Measurements from ENCODE around the gene ZNF554. TPM values are rescaled to one million over a fixed set of nuclear protein-coding genes. Genes with fewer than 3 reads are reported as not detected.

ZNF554 gene
- total and polyA plus RNA-seq, 2 experiments from 2014 or later, result 2.0 to 7.5 TPM

DNA sequence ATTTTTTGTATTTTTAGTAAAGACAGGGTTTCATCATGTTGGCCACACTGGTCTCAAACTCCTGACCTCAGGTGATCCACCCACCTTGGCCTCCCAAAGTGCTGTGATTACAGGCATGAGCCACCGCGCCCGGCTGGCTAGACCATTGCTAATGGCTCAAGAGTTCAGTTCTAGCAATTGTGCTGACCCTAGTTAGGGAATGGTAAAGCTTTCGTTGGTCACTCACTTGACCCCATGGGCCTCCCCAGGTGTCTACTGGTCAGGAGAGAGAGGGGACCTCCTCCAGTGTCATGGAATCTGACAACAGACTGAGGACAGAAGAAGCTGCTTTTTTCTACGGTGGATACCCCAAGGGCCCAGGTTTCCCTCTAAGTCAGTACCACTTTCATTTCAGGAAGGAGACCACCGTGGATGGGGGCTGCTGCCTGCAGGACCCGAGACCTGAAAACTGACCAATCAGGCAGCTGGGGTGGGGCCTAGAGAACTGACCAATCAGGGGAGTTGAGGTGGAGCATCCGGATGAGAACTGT is 46.9 kb downstream of the ZNF554 start:
- Histone ChIP-seq H3K36me3 (ENCODE audit: insufficient read depth) (no peaks in the 10 kb centered on the region), H3K4me3 (no peak overlapping the region), H3K4me2 (no peak overlapping the region), H3K4me1 (ENCODE audit: insufficient read depth) (no peaks in the 10 kb centered on the region), H2AFZ (no peak overlapping the region), H4K20me1 (replicated peaks; ENCODE audit: insufficient read depth) (no peaks in the 10 kb centered on the region), H3K27me3 (ENCODE audit: insufficient read depth) (no peaks in the 10 kb centered on the region), H3K27ac (ENCODE audit: low read depth) (no peak overlapping the region), H3F3A (replicated peaks; ENCODE audit: low read depth) (no peaks in the 10 kb centered on the region), H3K9me2 (ENCODE audit: insufficient read depth) (no peaks in the 10 kb centered on the region), H3K79me2 (replicated peaks; ENCODE audit: insufficient read depth) (no peaks in the 10 kb centered on the region)
- Mint-ChIP-seq H3K4me1 (no peaks in the 10 kb centered on the region), H3K27me3 (ENCODE audit: insufficient read depth, low read depth, poor library complexity) (peaks cover 3% of the 10 kb centered on the region), H3K9me3 (peaks cover 92% of the 10 kb centered on the region), H3K36me3 (ENCODE audit: low read depth) (peaks cover 45% of the 10 kb centered on the region), H3K27ac (no peak overlapping the region), H3K4me3 (no peak overlapping the region)
- ATAC-seq (no peak), DNase-seq (ENCODE audit: low spot score) (no peak)
- TF ChIP-seq NANOG (IDR thresholded peaks at IDR 0.05; ENCODE audit: borderline replicate concordance), result no peak
- TF ChIP-seq, protein P1, sequence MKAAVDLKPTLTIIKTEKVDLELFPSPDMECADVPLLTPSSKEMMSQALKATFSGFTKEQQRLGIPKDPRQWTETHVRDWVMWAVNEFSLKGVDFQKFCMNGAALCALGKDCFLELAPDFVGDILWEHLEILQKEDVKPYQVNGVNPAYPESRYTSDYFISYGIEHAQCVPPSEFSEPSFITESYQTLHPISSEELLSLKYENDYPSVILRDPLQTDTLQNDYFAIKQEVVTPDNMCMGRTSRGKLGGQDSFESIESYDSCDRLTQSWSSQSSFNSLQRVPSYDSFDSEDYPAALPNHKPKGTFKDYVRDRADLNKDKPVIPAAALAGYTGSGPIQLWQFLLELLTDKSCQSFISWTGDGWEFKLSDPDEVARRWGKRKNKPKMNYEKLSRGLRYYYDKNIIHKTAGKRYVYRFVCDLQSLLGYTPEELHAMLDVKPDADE (IDR thresholded peaks at IDR 0.05), result no peak
- TF ChIP-seq ZNF114 (CRISPR knock-in tag; IDR thresholded peaks at IDR 0.05), result no peak
- TF ChIP-seq CREB1 (CRISPR knock-in tag; IDR thresholded peaks at IDR 0.05; ENCODE audit: low read depth), result no peak
- no peak for TF ChIP-seq JUNB (IDR thresholded peaks at IDR 0.05; ENCODE audit: unreplicated experiment)
- TF ChIP-seq, protein P2, sequence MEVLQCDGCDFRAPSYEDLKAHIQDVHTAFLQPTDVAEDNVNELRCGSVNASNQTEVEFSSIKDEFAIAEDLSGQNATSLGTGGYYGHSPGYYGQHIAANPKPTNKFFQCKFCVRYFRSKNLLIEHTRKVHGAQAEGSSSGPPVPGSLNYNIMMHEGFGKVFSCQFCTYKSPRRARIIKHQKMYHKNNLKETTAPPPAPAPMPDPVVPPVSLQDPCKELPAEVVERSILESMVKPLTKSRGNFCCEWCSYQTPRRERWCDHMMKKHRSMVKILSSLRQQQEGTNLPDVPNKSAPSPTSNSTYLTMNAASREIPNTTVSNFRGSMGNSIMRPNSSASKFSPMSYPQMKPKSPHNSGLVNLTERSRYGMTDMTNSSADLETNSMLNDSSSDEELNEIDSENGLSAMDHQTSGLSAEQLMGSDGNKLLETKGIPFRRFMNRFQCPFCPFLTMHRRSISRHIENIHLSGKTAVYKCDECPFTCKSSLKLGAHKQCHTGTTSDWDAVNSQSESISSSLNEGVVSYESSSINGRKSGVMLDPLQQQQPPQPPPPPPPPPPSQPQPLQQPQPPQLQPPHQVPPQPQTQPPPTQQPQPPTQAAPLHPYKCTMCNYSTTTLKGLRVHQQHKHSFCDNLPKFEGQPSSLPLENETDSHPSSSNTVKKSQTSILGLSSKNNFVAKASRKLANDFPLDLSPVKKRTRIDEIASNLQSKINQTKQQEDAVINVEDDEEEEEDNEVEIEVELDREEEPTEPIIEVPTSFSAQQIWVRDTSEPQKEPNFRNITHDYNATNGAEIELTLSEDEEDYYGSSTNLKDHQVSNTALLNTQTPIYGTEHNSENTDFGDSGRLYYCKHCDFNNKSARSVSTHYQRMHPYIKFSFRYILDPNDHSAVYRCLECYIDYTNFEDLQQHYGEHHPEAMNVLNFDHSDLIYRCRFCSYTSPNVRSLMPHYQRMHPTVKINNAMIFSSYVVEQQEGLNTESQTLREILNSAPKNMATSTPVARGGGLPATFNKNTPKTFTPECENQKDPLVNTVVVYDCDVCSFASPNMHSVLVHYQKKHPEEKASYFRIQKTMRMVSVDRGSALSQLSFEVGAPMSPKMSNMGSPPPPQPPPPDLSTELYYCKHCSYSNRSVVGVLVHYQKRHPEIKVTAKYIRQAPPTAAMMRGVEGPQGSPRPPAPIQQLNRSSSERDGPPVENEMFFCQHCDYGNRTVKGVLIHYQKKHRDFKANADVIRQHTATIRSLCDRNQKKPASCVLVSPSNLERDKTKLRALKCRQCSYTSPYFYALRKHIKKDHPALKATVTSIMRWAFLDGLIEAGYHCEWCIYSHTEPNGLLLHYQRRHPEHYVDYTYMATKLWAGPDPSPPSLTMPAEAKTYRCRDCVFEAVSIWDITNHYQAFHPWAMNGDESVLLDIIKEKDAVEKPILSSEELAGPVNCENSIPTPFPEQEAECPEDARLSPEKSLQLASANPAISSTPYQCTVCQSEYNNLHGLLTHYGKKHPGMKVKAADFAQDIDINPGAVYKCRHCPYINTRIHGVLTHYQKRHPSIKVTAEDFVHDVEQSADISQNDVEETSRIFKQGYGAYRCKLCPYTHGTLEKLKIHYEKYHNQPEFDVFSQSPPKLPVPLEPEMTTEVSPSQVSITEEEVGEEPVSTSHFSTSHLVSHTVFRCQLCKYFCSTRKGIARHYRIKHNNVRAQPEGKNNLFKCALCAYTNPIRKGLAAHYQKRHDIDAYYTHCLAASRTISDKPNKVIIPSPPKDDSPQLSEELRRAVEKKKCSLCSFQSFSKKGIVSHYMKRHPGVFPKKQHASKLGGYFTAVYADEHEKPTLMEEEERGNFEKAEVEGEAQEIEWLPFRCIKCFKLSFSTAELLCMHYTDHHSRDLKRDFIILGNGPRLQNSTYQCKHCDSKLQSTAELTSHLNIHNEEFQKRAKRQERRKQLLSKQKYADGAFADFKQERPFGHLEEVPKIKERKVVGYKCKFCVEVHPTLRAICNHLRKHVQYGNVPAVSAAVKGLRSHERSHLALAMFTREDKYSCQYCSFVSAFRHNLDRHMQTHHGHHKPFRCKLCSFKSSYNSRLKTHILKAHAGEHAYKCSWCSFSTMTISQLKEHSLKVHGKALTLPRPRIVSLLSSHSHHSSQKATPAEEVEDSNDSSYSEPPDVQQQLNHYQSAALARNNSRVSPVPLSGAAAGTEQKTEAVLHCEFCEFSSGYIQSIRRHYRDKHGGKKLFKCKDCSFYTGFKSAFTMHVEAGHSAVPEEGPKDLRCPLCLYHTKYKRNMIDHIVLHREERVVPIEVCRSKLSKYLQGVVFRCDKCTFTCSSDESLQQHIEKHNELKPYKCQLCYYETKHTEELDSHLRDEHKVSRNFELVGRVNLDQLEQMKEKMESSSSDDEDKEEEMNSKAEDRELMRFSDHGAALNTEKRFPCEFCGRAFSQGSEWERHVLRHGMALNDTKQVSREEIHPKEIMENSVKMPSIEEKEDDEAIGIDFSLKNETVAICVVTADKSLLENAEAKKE (CRISPR knock-in tag; IDR thresholded peaks at IDR 0.05), result no peak
- no peak for TF ChIP-seq EZH2 (IDR thresholded peaks at IDR 0.05; ENCODE audit: low read depth, unreplicated experiment)
- no peak for TF ChIP-seq STAT1 (IDR thresholded peaks at IDR 0.05; ENCODE audit: unreplicated experiment)
- no peak for TF ChIP-seq ZNF331 (CRISPR knock-in tag; IDR thresholded peaks at IDR 0.05; ENCODE audit: low read depth)
- TF ChIP-seq POLR2AphosphoS5 (IDR thresholded peaks at IDR 0.05; ENCODE audit: low read depth), result no peak
- TF ChIP-seq, protein P3, sequence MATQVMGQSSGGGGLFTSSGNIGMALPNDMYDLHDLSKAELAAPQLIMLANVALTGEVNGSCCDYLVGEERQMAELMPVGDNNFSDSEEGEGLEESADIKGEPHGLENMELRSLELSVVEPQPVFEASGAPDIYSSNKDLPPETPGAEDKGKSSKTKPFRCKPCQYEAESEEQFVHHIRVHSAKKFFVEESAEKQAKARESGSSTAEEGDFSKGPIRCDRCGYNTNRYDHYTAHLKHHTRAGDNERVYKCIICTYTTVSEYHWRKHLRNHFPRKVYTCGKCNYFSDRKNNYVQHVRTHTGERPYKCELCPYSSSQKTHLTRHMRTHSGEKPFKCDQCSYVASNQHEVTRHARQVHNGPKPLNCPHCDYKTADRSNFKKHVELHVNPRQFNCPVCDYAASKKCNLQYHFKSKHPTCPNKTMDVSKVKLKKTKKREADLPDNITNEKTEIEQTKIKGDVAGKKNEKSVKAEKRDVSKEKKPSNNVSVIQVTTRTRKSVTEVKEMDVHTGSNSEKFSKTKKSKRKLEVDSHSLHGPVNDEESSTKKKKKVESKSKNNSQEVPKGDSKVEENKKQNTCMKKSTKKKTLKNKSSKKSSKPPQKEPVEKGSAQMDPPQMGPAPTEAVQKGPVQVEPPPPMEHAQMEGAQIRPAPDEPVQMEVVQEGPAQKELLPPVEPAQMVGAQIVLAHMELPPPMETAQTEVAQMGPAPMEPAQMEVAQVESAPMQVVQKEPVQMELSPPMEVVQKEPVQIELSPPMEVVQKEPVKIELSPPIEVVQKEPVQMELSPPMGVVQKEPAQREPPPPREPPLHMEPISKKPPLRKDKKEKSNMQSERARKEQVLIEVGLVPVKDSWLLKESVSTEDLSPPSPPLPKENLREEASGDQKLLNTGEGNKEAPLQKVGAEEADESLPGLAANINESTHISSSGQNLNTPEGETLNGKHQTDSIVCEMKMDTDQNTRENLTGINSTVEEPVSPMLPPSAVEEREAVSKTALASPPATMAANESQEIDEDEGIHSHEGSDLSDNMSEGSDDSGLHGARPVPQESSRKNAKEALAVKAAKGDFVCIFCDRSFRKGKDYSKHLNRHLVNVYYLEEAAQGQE (IDR thresholded peaks at IDR 0.05; ENCODE audit: unreplicated experiment), result no peak
- TF ChIP-seq, protein P4, sequence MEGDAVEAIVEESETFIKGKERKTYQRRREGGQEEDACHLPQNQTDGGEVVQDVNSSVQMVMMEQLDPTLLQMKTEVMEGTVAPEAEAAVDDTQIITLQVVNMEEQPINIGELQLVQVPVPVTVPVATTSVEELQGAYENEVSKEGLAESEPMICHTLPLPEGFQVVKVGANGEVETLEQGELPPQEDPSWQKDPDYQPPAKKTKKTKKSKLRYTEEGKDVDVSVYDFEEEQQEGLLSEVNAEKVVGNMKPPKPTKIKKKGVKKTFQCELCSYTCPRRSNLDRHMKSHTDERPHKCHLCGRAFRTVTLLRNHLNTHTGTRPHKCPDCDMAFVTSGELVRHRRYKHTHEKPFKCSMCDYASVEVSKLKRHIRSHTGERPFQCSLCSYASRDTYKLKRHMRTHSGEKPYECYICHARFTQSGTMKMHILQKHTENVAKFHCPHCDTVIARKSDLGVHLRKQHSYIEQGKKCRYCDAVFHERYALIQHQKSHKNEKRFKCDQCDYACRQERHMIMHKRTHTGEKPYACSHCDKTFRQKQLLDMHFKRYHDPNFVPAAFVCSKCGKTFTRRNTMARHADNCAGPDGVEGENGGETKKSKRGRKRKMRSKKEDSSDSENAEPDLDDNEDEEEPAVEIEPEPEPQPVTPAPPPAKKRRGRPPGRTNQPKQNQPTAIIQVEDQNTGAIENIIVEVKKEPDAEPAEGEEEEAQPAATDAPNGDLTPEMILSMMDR (conservative IDR thresholded peaks at IDR 0.05; ENCODE audit: low read depth in 2 of 2), result no peak
- TF ChIP-seq EZH2phosphoT487 (IDR thresholded peaks at IDR 0.05; ENCODE audit: unreplicated experiment), result no peak

Measured in GM23338 (cell line).